ENCODE data around the gene BRINP3.
"Not testable (repeated sequence)": the region's sequence is repeated elsewhere in the genome, so short reads cannot be mapped to it uniquely, and the experiment has no call there.

The BRINP3 gene

DNA sequence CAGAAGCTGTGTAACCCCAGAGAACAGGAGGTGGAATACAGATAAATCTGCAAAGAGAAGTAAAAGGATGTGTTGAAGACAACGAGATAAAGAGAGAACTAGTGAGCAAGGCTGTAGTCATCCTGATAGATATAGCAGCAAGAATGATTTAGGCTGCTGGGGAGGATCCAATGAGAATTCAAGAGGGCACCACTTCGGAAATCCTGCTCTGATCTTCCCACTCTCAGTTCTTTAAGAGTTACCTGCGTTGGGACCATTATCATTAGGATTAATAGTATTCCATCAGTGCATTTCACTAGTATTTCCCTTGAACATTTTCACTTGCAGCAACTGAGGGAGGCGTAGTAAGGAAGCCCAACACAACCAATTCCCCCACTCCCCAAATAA is at the start of gene BRINP3:
Gene BRINP3, minus strand, starts transcription at position 103 of the 387 bp plus-strand sequence.
- DNase-seq: no peak

DNA sequence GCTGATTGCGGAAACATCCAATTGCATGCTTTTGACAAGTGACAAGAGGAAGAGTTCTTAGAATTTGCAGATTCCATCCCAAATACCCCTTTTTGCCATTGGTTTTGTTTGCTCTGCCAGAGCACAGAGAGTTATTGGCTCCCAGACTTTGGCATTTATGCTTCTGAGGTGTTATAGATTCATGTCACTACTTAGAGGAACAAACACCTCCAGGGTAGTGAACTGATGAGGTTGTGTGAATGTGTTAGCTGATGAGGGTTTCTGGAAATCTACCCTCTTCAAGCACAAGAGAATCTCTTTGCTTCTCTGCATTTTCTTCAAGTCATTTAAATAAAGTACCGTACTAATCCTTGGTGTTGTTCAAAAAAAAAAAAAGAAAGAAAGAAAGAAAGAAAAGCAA is 33.9 kb upstream of the BRINP3 start:
- DNase-seq: no peak

DNA sequence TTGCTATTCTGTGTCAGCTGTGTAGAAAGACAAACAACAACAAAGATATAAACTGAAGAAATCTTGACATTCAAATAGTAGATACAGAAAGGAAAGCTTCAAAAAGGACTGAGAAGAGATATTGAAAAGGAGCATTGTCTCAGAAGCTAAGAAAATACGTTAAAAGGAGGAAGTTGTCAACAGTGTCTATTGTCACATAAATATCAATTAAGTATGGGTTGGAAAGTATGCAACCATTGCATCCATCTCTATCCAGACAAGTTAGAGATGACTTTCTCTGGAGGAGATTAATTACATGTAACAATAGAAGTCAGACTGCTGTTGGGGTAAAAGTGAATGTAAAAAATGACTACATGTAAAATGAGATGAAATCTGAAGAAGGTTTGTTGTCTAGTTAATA is 29.7 kb upstream of the BRINP3 start:
- no peak for DNase-seq

- not testable (repeated sequence) for DNase-seq
Measured at GRCh38 chr1:190504539-190504938, 26.9 kb upstream of the BRINP3 start.

- DNase-seq: no peak
Measured at GRCh38 chr1:190497565-190497964, 19.9 kb upstream of the BRINP3 start.

DNA sequence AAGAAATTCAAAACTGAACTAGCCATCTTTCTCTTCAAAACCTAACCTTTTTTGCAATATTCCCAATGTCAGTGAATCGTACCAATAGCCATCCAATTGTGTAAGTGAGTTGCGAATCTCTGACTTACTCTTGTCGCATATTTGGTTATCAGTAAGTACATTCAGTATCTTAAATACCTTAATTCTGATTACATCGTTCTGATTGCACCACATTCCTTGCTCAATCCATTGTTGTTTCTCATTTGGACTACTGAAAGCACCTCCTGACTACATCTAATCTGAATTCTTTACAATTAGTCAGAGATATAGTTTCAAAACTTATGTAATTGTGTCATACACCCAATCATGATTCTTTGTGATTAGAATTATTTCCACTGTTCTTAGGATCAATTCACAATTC is 16.8 kb upstream of the BRINP3 start:
- DNase-seq: no peak

GRCh38 chr1:190491404-190491803 is 13.7 kb upstream of the BRINP3 start:
- DNase-seq: no peak

DNA sequence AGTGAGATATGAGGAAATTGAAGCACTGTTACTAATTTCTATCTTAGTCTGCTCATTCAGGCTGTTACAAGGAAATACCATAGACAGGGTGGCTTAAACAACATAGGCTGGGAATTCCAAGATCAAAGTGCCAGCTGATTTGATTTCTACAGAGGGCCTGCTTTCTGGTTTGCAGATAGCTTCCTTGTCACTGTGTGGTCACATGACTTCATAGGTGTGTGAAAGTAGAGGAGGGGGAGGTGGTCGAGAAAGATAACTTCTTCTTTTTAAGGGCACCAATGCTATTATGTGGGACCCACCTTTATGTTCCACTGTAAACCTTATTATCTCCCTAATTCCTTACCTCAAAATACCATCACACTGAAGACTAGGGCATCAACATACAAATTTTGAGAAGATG is 6.4 kb upstream of the BRINP3 start:
- no peak for DNase-seq

DNA sequence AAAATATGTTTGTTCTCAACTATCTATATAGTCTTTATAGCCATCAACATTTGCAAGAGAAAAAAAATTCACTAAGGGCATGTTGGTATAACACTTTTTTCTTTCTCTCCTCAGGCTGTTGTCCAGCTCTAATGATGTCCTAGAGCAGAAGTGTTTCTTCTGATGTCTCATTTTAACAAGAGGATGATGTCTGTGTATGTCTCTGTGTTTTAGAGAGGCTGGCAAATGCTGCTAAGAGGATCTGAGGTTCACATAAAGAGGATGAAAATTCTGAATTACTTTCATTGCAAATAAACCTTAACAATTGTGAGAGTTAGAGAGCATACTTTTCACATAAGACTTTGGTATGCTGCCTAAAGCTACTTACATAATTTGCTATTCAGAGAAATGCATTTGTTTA is 2.6 kb upstream of the BRINP3 start:
- no peak for DNase-seq

- DNase-seq: no peak
Measured at GRCh38 chr1:190479516-190479915, 1.9 kb upstream of the BRINP3 start.

GRCh38 chr1:190479050-190479397 is 1.4 kb upstream of the BRINP3 start:
- DNase-seq: no peak

DNA sequence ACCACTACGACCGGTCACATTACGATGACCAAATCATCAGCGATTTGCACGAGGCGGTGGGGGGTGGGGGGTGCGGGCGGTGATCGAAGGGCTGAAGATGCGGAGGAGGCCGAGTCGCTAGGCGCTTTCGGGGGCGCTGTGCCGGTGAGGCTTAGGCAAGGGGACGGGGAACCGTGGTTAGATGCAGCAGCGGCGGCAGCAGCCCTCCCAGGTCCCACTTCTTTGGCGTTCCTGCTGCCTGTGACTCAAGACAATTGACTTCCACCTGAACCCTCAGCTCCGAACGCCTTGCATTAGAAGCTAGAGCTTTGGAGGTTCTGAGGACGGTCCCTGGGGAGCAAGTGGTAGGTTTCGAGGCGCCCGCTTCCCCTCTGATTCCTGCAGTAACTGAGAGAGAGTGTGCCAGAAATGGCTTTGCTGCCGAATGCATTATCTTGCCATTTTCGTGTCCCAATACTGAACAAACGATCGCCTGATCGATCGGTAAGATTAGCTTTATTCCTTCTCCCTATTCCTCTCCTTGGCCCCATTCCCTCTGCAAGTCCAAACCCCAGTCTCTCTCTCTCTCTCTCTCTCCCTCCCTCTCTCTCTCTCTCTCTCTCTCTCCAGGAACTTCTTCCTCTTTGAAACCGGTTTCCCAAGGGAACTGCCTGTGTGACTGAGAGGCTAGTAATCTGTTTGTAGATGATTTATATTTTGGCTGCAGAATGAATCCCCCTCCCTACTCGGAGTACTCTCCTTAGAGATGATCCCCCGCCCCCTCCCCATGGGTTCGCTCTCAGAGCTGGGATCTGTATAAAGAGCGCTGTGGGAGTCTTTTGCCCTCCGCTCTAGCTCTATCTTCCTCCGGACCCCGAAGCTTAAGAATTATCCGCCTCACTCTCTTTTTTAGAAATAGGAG is 735 bp upstream of the BRINP3 start:
- peak; percentile 25 for DNase-seq

DNA sequence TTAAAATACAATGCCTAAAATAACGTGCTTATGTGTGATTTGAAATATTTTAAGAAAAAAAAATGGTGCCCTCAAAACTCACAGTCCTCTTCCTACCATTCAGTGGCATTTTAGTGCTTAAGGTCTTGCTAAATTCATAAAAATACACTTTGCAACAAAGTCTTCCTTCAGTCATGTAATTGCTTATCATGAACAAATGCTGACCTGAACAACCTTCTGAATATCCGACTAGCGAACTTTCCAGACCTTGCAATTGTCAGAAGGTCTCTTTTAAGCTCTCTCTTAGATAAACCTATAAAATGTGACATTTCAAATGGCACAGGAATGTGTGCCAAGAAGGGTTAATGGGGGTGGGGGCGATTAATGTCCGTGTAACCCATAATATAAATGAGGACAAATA is 858 bp downstream of the BRINP3 start:
- DNase-seq: no peak

DNA sequence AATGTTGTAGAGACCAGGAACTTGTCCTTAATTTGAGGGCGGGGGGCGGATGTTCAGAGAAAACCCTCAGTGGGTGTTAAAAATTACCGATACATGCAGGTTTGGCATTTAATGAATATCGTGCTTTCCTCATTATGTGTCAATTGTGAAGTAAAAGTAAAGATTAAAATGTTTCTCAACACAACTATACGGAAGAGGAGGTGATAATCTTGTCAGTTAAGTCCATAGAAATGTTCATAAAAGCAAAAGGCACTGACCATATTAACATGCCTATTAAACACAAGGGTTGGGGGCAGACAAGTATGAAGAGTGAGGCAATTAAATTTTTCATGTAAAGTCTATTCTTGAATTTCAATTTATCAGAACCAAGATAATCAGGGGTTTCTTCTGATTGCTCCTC is 1.3 kb downstream of the BRINP3 start:
- no peak for DNase-seq

- no peak for DNase-seq
Measured at GRCh38 chr1:190475421-190476141, 2.1 kb downstream of the BRINP3 start.

DNA sequence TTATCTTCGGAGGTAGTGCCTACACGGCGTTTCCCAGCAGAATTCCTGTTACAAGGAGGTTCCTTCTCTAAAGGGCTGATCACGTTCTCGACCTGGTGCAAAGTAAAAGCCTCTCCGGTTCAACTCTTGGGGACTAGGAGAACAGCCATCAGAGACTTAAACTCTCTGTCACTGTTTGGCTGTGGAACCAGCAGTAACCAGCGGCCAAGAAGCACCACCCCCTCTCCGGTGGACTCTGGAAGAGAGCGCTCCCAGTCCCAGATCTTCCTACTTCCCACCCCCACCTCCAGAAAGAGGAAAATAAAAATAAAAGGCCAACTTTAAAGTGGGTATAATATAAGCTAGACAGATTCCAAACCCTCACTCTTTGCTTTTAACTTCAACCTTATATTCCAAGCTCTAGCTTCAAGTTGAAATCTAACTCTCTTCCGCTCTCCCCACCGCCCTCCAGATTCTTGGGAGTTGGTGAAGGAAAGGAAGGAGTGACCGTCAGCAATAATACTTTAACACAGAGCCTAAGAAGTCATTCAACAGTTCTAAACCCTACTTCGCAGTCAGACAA is 2.9 kb downstream of the BRINP3 start:
- no peak for DNase-seq

DNA sequence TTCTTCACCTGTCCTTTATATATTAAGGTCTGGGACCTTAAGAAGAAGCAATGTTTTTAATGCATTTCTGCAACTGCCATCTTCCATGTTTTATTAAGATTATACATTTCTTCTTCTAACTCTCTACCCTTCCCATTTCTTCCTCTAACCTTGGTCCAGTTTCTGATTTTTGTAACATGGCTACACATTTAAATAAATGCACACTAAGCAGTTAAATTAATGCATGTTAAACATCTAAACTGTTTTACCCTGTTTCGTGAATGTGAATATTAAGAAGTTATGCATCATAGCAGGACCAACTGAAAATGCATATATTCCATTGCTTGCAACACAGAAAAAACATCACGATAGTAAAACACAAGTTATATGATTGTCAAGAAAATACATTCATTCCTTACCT is 3.7 kb downstream of the BRINP3 start:
- DNase-seq: no peak

GRCh38 chr1:190472494-190472893 is 5.2 kb downstream of the BRINP3 start:
- DNase-seq: no peak

- no peak for DNase-seq
Measured at GRCh38 chr1:190472042-190472441, 5.6 kb downstream of the BRINP3 start.

DNA sequence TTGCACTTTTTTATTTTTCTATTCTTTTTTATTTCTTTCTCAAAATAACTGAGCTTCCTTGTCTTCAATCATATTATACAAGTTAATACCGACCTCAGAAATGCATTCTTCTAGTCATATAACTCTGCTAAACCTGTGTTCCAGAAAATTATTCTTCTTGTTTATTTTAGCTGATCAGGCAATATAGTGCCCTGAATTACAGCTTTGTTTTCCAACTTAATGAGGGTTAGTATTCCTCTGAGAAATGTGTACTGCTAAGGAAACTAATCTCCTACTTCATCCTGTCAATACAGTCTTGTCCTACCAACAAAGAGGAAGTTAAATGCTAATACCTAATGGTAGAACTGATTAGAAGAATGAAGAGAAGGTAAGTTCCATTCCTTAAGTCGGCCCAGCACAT is 13.0 kb downstream of the BRINP3 start:
- no peak for DNase-seq

- no peak for DNase-seq
Measured at GRCh38 chr1:190456129-190456528, 21.5 kb downstream of the BRINP3 start.

GRCh38 chr1:190455631-190456030 is 22.0 kb downstream of the BRINP3 start:
- no peak for DNase-seq

GRCh38 chr1:190453550-190453949 is 24.1 kb downstream of the BRINP3 start:
- DNase-seq: no peak

- DNase-seq: no peak
Measured at GRCh38 chr1:190452272-190452848, 25.3 kb downstream of the BRINP3 start.

Measured in NCI-H2107 (cell line).